CD4-positive, alpha-beta T cell treated with Interleukin-17A for 4 hours (primary cell): ENCODE data around the gene PDGFRB.

Experiments used
- DNase-seq: peaks from one replicate; pipeline ENCODE4 v3.0.0-alpha.2; 2020; ENCODE audit warnings: mixed read lengths

PDGFRB gene

DNA sequence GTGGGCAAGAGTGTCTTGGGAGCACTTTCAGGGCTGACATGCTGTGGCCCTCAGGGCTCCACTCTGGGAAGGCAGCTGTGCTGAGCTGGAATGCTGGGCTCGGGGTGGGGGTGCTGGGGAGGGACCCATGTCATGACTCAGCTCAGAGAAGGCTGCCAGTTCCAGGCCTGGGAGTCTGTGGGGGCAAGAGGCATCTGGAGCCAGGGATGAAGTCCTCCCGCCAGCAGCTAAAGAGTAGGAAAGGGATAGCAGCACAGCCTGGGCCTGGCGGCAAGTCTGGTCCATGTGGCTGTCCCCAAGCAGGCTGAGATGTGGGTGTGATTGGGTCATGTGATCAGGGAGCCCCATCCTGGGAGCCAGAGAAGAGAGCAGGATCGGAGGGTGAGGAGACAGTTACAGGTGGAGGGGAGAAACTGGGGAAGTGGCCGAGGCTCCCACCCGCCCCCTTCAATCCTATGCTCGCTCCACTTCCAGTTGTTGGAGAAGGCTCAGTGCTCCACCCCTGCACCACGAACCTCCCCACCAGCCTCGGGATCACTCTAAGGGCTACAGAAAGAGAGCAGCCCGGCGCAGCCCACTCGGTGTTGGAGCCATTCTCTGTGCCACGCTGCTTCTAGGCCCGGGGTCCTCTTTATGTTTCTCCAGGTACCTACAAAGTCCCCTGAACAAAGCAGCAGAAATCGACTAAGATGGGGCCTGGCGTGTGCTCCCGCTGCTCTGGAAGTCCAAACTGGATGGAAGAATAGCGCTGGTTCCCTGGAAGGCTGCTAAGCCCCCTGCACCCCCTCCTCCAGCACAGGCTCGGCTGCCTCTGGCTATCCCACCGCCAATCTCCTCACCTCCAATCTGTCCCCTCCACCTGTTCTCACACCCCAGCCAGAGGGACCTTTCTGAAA, 12.0 kb downstream of the PDGFRB start:
- DNase-seq, result no peak

DNA sequence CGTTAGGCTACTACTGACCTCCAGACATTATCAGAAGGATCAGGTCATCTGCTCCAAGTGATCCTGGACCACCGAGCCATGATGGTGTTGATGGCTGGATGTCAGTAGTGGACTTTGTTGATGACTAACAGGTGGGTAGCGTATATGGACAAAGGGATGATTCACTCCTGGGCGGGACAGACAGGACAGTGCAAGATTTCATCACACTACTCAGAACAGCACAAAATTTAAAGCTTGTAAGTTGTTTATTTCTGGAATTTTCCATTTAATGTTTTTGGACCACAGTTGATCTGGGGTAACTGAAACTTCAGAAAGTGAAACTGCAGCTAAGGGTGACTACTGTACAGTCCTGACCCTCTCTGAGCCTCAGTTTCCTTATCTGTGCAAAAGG, 12.7 kb downstream of the PDGFRB start:
- no peak for DNase-seq

DNA sequence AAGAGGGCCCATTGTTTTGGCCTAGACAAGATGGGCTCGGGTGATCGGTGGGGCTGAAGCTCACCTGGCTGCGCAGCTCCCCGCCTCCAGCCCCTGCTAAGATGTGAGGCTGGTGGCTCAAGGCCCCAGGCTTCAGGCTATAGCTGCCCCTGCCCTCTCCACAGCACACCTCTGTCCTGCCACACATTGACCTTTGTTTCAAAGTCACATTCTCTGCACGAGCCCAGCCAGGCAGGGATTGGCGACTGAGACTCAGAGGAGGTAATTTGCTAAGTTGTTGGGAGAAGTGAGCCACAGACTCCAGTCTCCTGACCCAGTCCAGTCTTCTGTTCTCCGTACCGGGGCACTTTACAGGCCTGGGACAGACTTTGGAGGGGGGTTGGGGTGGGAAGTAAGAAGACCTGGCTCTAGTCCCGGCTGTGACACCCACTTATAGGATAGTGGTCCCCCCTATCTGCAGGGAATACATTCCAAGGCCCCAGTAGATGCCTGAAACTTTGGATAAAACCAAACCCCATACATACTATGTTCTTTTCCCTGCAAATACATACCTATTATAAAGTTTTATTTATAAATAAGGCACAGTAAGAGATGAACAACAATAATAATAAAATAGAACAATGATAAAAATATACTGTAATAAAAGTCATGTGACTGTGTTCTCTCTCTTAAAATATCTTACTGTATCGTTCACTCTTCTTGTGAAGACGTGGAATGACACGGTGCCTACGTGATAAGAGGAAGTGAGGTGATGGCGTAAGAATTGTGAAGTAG, 13.3 kb downstream of the PDGFRB start:
- no peak for DNase-seq

DNA sequence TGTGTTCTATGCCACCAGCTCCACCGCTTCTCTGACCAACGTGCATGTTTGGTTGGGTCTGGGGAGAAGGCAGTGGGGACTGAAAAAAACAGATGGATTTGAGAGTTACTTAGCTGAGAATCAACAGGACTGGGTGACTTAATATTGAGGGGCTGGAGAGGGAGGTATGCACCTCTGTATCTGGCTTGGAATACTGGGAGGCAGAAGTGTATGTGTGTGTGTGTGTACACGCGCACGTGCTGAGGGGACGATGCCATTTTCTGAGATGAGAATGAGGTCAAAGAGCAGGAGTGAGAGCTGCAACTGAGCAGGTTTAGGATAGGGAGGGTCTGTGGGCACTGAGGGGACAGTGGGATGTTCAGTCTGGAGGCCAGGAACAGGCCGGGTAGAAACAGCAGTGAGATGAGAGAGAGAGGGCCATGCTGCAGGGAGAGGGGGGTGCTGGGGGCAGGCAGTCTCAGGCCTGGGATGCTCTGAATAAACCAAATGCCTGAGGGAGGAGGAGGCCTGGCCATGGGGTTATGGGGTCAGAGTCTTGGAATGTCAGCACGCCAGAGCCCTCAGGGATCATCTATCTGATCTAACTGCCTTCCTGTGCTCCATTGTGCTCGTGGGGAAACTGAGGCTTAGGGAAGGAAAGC, 14.0 kb downstream of the PDGFRB start:
- DNase-seq, result no peak

DNA sequence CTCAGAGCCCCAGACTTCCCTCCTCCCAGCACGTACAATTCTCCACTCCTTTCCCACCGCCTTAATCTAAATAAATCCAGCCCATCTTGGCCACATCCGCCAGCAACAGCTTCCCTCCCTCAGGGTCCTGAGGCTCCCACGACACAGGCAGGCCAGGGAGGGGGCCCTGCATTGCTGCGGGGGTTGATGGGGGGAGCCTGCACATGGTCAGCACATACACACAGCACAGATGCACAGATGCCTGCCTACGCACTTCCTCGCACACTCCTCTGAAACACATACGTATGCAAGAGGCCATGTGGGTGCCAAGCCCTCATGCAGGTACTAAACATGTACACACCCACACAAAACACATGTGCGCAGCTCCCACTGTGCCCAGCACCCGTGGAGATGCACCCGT, 14.8 kb downstream of the PDGFRB start:
- DNase-seq, result no peak

DNA sequence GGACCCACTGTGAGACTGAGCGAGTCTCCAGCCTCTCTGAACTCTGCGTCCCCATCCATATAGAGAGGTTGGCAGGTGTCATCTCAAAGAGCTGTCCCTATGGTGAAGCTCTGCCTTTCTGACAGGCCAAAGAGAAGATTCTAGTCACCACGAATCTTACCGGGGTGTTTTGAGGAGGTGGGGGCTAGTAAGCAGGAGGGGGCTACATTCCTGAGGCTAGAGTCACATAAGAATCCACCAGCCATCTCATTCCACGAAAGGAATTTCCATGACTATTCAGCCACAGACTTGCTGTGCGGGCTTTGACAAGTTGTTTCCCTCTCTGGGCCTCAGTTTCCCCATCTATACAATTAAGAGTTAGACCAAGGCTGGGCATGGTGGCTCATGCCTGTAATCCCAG, 16.3 kb downstream of the PDGFRB start:
- DNase-seq, result no peak

DNA sequence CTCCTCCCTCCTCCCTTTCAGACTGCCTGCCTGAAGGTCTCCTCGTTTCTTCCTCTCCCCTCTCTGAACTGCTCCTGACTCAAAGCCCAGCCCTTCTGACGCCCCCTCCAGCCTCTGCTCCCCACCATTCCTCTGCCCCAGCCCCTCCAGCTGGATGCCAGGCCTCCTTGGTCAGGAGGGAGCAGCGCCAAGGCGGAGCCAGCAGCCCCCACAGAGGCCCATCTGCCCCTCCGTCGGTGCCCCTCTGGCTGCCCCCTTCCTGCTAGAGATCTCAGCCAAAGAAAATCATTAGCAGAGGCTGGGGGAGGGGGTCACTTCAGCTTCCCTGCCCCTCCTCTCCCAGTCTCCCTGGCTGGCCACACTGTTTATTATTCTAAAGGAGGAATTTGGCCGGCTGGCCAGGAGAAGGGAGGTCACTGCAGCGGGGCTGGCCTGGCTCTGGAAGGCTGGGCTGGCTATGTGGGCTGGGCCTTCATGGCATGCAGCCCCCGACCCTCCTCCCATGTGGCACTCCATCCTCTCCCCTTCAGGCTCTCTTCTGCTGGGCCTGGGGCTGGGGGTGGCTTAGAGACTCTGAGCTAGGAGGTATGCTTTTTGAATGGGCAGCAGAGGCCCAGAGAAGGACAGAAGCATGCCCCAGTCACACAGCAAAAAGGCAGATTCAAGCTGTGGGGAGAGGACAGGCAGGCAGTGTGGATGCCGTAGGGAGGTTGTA, 16.9 kb downstream of the PDGFRB start:
- no peak for DNase-seq

DNA sequence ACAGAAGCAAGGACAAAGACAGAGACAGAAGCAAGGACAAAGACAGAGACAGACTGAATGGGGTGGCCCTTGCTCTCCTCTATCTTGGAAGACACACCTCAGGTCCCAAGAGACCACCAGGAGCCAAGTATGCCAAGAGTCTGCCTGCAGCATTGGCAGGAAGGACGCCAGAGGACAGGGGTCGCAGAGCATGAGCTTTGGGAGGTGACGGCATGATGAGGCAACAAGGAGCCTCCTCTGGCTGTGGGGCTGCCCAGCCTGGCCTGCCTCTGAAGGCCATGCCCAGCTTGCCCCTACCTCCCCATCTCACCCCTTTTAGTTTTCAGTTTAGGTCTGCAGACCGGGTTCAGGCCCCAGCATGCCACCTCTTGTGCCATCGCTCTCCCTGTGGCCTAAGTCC, 17.6 kb downstream of the PDGFRB start:
- DNase-seq, result no peak

DNA sequence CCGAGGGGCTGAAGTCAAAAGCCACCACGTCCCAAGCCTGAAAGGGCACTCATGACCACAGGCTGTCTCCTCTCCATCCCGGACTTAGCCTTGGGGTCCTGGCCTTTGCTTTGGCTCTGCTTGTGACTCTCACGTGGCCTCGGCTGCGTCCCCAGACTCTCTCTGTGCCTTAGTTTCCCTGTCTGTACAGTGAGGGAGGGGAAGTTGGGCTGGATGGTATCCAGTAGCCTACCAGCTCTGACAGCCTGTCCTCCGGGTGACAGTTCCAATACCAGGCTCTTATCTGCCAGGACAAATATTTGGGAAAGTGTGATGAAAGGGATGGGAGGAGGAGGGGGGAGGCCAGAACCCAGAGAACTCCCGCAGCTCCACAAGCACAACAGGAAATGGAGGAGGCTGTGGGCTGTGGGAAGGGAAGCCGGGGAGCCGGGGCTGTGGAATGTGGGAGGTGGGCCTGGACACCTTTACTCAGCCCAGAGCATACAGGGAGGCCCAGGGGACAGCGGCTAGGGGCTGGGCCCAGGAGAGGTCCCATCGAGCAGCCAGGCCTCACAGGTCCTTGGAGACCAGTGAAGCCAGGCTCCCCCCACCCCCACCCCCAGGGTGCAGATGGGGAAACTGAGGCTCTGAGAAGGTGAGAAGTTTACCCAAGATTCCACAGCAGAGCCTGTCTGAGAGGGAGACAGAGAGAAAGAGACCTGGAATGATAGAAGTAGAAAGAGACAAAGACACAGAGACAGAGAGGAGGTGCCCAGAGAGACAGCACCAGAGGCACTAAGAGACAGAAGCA, 18.3 kb downstream of the PDGFRB start:
- no peak for DNase-seq

DNA sequence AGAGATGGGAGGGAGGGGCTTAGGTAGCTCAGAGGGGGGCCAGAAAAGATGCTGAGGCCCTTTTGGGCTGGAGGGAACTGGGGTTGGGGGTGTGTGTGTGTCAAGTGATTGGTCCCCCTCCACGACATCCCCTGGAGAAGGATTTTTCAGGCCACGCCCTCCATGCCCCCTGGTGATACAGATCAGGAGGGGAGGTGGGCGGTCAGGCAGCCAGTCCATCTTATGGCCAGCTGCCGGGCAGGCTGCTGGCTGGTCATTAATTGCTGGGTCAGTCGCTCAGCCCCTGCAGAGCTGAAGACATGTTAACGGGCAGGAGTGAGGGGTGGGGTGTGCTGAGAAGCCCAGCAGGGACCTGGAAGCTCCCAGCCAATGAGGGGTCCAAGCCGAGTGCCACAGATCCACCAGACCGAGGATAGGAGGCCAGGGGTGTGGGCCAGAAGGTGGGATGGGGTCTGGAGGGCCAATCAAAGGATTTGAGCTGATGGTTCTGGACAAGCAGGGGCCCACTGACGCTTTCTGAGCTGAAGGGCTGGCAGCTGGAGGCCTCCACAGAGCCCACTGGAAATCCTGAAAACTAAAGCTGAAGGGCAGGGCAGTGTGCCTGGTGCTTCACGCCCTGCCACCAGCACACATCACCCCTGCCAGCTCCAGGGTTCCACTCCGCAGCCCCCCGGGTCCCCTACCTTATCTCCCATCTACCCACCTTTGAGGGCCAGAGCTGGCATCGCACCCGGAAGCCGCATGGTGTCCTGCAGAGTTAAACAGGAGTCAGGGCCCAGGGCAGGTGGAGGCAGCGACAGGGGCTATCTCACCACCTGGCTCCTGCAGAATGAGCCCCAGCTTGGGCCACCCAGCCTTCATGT, 19.1 kb downstream of the PDGFRB start:
- DNase-seq, result no peak

DNA sequence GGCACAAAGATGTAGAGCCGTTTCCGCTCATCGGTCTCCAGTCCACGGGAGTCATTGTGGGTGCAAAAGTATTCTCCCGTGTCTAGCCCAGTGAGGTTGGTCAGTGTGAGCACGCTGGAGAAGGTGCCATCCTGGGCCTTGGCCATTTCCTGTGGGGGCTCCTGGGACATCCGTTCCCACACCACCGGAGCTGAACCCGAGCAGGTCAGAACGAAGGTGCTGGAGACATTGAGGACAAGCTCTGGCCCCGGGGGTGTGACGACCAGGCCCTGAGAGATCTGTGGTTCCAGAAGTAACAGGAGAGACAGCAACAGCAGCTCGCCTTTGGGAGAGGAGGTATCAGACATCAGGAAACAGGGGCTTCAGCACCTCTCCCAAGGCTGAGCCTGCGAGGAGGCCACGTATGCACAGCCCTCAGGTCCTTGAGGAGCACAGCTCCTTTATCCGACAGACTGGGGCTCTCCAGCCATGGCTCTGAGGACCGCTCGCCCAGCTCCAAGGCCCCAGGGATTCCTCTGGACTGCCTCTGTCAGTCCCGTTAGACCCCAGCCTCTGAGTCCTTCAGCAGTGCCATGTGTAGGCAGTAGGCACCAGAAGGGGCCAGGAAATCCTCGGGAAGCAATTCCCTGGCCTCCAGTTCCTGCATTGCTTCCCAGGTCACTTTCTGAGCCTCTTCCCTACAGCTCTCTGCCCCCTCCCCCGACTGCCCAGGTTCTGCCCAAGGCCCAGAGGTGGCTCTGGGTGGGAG, 19.9 kb downstream of the PDGFRB start:
- no peak for DNase-seq

DNA sequence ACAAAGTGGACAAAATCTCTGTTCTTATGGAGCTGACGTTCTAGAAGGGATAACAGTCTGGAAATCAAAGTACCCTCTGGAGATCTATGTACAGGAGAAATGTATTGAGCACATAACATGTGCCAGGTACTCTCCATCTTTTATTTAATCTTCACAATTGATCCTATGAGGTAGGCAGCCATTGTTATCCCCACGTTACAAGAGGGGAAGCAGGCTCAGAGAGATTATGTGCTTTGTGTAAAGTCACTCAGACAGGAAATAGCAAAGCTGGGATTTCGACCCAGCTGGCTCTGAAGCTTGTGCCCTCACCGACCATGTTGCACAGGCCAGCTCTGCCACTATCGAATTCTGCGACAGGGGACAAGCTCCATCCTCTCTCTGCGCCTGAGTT, 21.5 kb downstream of the PDGFRB start:
- no peak for DNase-seq

DNA sequence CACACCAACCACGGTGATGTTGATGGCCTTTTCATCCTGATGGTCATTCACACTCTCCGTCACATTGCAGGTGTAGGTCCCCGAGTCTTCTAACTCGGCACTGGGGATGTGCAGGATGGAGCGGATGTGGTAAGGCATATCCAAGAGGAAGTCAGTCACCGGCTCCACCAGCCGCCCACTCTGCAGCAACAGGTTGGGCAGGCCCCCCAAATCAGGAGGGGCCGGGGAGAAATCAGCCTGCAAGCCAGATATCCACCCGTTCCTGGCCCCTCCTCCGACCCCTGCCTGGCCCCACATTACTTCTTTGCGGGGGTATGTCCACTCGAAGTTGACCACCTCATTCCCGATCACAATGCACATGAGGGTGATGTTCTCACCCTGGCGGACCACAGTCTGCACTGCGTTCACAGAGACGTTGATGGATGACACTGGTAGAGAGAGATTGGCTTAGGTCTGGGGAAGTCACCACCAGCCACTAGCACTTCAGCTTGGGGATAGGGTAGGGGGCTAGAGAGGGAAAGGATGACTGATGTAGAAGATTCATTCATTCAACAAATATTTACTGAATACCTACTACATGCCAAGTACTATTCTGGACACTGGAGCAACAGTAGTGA, 22.0 kb downstream of the PDGFRB start:
- no peak for DNase-seq

DNA sequence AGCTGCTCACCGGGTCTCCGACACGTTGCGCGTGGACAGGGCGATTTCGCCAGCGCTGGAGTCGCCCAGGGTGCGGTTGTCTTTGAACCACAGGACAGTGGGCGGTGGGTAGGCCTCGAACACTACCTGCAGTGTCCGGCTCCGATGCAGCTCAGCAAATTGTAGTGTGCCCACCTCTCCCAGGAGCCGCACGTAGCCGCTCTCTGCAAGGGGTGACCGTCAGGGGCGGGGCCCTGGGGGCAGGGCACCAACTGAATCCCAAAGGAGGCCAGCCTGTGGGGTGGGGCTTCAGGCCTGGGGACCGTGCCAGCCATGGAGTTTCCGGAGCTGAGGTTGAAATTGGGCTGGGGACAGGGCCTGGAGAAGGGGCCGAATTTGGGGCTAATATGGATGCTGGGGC, 22.9 kb downstream of the PDGFRB start:
- no peak for DNase-seq

DNA sequence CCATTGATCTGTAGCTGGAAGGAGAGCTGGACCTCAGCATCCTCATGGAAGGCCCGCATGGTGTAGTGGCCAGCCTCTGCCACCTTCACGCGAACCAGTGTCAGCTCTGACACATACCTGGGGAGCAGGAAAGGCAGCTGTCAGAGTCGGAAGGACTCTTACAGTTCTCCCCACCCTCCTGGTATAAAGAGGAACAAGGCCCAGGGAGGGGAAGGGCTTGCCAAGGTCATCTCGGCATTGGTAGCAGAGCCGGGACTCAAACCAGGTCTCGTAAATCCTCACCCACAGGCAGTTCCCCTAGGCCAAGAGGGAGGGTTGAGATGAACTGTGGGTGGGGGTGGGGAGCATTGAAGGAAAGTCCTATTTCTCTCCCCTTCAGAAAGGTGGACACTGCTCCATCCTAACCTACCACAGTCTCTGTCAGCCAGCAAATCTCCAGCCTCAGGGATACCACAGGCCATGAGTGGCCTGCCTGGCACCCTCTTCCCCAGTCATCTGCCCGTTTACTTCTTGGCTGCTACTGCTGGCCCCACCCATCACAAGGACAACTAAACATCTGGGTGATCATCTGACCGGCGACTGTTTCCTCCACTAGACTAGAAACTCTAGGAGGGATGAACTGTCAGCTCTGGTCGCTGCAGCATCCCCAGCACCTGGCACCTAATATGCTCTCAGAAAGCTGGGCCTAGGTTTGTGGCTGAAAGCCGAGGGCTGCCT, 23.5 kb downstream of the PDGFRB start:
- DNase-seq, result no peak

DNA sequence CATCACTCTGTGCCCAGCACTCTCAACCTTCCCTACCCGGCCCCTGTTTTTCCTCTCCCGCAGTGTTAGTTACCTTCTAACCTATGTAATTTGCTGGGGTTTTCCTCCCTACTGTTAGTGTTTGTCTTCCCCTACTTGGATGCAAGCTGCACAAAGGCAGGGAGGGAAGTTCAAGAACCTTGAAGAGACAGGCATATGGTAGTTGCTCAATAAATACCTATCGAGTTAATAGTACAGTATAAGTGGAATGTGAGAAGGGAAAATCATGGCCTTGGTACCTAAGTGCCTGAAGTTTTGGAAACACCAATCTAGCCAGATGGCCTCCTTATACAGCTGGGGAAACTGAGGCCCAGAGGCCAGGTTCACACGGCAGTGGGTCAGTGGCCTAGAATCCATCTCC, 24.2 kb downstream of the PDGFRB start:
- no peak for DNase-seq

DNA sequence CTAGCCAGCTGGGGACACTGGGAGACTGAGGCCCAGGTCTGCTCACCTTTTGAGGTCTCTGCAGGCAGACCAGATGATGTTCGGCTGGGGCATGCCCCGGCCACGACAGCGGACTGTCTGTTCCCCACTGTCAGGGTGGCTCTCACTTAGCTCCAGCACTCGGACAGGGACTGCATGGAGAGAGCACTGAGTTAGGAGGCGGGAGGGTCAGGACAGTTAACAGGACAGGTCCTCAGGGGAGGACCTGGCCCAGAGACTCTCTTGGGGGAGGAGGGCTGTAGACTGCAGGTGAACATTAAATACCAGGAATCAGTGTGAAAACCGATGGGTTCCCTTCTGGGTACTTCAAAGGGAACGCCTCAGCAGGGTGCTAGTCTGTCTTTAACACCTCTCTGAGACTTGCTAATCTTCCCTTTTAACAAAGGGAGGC, 25.1 kb downstream of the PDGFRB start:
- no peak for DNase-seq

DNA sequence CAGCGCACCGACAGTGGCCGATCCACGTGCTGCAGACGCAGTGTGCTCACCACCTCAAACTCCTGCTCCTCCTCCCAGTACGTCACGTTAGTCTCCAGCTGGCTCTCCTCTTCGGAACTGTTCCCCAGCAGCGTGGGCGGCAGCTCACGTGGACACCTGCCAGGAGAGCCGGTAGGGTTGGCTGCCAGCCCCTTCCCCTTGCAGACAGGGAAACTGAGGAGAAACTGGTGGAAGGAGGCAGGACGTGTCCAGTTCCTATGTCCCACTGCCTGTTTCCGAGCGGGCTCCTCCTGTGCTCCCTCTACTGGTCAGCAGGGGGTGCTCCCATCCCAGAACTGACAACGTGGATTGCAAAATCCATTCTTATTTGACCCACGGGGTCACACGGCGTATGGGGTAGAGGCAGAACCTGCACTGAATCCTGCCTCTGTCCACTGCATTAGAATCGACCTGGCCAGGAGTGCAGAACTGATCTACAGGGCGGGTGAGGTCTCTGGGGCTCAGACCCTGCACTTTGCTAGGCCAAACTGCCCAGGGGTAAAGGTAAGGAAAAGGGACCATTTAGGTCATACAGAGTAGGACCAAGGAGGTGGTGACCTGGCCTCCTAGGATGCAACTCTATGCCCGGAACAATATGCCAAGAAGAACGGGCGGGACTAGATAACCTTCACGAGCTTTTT, 25.7 kb downstream of the PDGFRB start:
- peak; percentile 43 for DNase-seq

DNA sequence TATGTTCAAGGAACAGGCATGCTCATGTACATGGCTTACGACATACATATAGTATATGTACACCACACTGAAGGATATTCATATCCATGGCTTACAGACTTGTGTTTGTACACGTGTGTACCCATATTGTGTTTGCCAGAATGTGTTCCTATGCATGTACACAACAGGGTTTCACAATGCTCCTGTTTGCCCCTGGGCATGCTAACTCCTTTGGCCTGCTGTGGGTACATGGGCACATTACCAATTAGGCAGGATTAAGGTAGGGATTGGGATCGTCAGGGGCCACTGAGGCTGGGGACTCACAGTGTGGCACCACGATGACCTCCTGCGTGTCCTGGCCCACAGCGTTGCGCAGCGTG, 26.2 kb downstream of the PDGFRB start:
- DNase-seq, result no peak
